A549 (cell line): Measurements from ENCODE around the gene DMC1. TPM values are rescaled to one million over a fixed set of nuclear protein-coding genes. Genes with fewer than 3 reads are reported as not detected.

Experiments
- ATAC-seq, 2 experiments: fragments of 200-7000 bp in 1 of 2; fragments of >200 bp in 1 of 2; cut with Nextera tagmentation in 1 of 2; cut with Tn5 transposase in 1 of 2; 3 replicates each; pipeline versions ENCODE4 v1.8.0 to v1.9.1; 2018 to 2020; ENCODE audit warnings: mild to moderate bottlenecking in 1 of 2, moderate library complexity in 1 of 2
- CTCF ChIA-PET: fragments of 300-600 bp; sonication (Branson Sonifier 250); formaldehyde crosslinking; extraction: SDS; loops from one replicate; lab custom pipeline; 2021; ENCODE audit warnings: antibody characterized with exemption, inconsistent platforms; lab: Yijun Ruan, JAX
- POLR2A ChIA-PET: fragments of 350-600 bp; formaldehyde crosslinking; extraction: SDS; loops from one replicate; lab custom pipeline; 2021; ENCODE audit warnings: antibody characterized with exemption, inconsistent platforms; lab: Yijun Ruan, JAX
- DNase-seq, 2 experiments: peaks; one replicate each; pipeline versions ENCODE4 v3.0.0 to v3.0.0-alpha.2; 2011 to 2016; ENCODE audit warnings: low read depth in 1 of 2, low spot score in 1 of 2
- FAIRE-seq: peaks from 2 replicates; lab custom pipeline; 2011; peaks lifted over from hg19 to GRCh38; lab: Jason Lieb, UNC
- H3K27ac ChIP-seq, 2 experiments: fragments of >200 bp; sonication (Bioruptor Twin); formaldehyde crosslinking; 3 replicates each; pipeline ENCODE4 v1.5.1; 2016 to 2017
- H3K4me1 ChIP-seq: fragments of >200 bp; sonication (Bioruptor Twin); formaldehyde crosslinking; 3 replicates; pipeline ENCODE4 v1.6.1; 2016
- H3K4me2 ChIP-seq: fragments of >200 bp; sonication (Bioruptor Twin); formaldehyde crosslinking; 3 replicates; pipeline ENCODE4 v1.6.1; 2016
- H3K4me3 ChIP-seq: fragments of >200 bp; sonication (Bioruptor Twin); formaldehyde crosslinking; 3 replicates; pipeline ENCODE4 v1.5.1; 2016
- H3K9me3 ChIP-seq: fragments of >200 bp; sonication (Bioruptor Twin); formaldehyde crosslinking; 3 replicates; pipeline ENCODE4 v1.6.1; 2016
- BCL3 ChIP-seq: fragments of >200 bp; sonication (Bioruptor Twin); formaldehyde crosslinking; IDR thresholded peaks from 3 replicates; pipeline ENCODE4 v1.6.1; 2016
- CBX2 ChIP-seq: fragments of 200-600 bp; sonication (generic); IDR thresholded peaks from 2 replicates; pipeline ENCODE4 v1.6.1; 2016; ENCODE audit warnings: low read depth, mild to moderate bottlenecking, borderline replicate concordance
- CEBPB ChIP-seq, 2 experiments: fragments of >200 bp in 1 of 2; sonication (Bioruptor Twin) in 1 of 2; formaldehyde crosslinking in 1 of 2; IDR thresholded peaks; 2 replicates each; pipeline ENCODE4 v1.6.1; 2012 to 2016
- ELK1 ChIP-seq: fragments of 150-350 bp; IDR thresholded peaks from 2 replicates; pipeline ENCODE4 v1.6.1; 2014; ENCODE audit warnings: low read depth, mild to moderate bottlenecking, low read length
- FOSL2 ChIP-seq, 2 experiments: fragments of 450-650 bp in 1 of 2; fragments of >200 bp in 1 of 2; sonication (Bioruptor Twin) in 1 of 2; formaldehyde crosslinking; IDR thresholded peaks; 2 replicates each; pipeline versions ENCODE4 v1.5.0 to v1.6.1; 2016 to 2020; ENCODE audit warnings: mild to moderate bottlenecking in 1 of 2, moderate library complexity in 1 of 2
- FOXS1 ChIP-seq: fragments of 250-450 bp; sonication (Bioruptor Pico); IDR thresholded peaks from 2 replicates; pipeline ENCODE4 v1.5.0; 2020; ENCODE audit warnings: mild to moderate bottlenecking, moderate library complexity
- HDAC2 ChIP-seq: fragments of 200-600 bp; sonication (generic); IDR thresholded peaks from 2 replicates; pipeline ENCODE4 v1.6.1; 2016
- HOXB13 ChIP-seq: fragments of 250-450 bp; sonication (Bioruptor Pico); IDR thresholded peaks from 2 replicates; pipeline ENCODE4 v1.5.0; 2020; ENCODE audit warnings: low read depth, mild to moderate bottlenecking, moderate library complexity
- MAX ChIP-seq: IDR thresholded peaks from 2 replicates; pipeline ENCODE4 v1.6.1; 2012
- NFE2L2 ChIP-seq: fragments of 150-350 bp; conservative IDR thresholded peaks from 2 replicates; pipeline ENCODE4 v1.6.1; 2014; ENCODE audit warnings: low read length
- POLR2A ChIP-seq: IDR thresholded peaks from 2 replicates; pipeline ENCODE4 v1.6.1; 2012; ENCODE audit warnings: mild to moderate bottlenecking, low read length
- RCOR1 ChIP-seq: fragments of 150-350 bp; IDR thresholded peaks from 2 replicates; pipeline ENCODE4 v1.6.1; 2014; ENCODE audit warnings: antibody characterized with exemption, low read length, low read depth
- SMC3 ChIP-seq: fragments of >200 bp; sonication (Bioruptor Twin); formaldehyde crosslinking; IDR thresholded peaks from 3 replicates; pipeline ENCODE4 v1.6.1; 2018; ENCODE audit warnings: inconsistent platforms
- TFCP2L1 ChIP-seq: fragments of 250-450 bp; sonication (Bioruptor Pico); IDR thresholded peaks from 2 replicates; pipeline ENCODE4 v1.5.0; 2021; ENCODE audit warnings: mild to moderate bottlenecking
- TP53 ChIP-seq: fragments of 250-450 bp; sonication (Bioruptor Pico); IDR thresholded peaks from 2 replicates; pipeline ENCODE4 v1.5.0; 2021; ENCODE audit warnings: mild to moderate bottlenecking, moderate library complexity
- ZFP36 ChIP-seq: fragments of 450-650 bp; IDR thresholded peaks from 2 replicates; pipeline ENCODE4 v1.6.1; 2014; ENCODE audit warnings: borderline replicate concordance; ENCODE audit not compliant: partially characterized antibody
- WGBS: methylation state at CpG from one replicate; pipeline ENCODE4 v1.1.6; 2017; ENCODE audit errors: missing lambda C conversion rate; 5-methylcytosine and 5-hydroxymethylcytosine counted together
- polyA plus RNA-seq, 4 experiments: library from polyadenylated mRNA; depleted of rRNA in 3 of 4; stranded (reverse); fragments of >200 nt; fragmentation: RNase III in 1 of 4; extraction: RNeasy Plus Mini Kit Qiagen cat#74134 plus additional on column Dnase treatment in 1 of 4; gene quantifications; 2 replicates in 3 of 4; 3 replicates in 1 of 4; pipeline ENCODE4 v1.2.3, GENCODE V29; 2011 to 2017
- TF ChIP-seq, protein P1 (sequence below): IDR thresholded peaks from 2 replicates; pipeline ENCODE4 v1.6.1; 2012; ENCODE audit warnings: low read depth, borderline replicate concordance
- TF ChIP-seq, protein P2 (sequence below): fragments of 250-450 bp; sonication (Bioruptor Pico); IDR thresholded peaks from 2 replicates; pipeline ENCODE4 v1.5.0; 2021; ENCODE audit warnings: mild to moderate bottlenecking, moderate library complexity, borderline replicate concordance
- TF ChIP-seq, protein P3 (sequence below): fragments of >200 bp; sonication (Bioruptor Twin); formaldehyde crosslinking; IDR thresholded peaks from 3 replicates; pipeline ENCODE4 v1.5.1; 2016
- TF ChIP-seq, protein P4 (sequence below): fragments of >200 bp; sonication (Bioruptor Twin); formaldehyde crosslinking; IDR thresholded peaks from 2 replicates; pipeline ENCODE4 v1.6.1; 2016

DMC1 gene
- polyA plus RNA-seq, 2 of the 4 experiments (the other 2 are of a cell fraction): 5.7 to 6.4 TPM

- TF ChIP-seq SMC3 (peak; percentile 53; the same call in 2 of the 3 replicates), ZFP36 (no peak)
Observed at GRCh38 chr22:38572065-38572464, 2.1 kb upstream of the DMC1 start (continued).

DNA sequence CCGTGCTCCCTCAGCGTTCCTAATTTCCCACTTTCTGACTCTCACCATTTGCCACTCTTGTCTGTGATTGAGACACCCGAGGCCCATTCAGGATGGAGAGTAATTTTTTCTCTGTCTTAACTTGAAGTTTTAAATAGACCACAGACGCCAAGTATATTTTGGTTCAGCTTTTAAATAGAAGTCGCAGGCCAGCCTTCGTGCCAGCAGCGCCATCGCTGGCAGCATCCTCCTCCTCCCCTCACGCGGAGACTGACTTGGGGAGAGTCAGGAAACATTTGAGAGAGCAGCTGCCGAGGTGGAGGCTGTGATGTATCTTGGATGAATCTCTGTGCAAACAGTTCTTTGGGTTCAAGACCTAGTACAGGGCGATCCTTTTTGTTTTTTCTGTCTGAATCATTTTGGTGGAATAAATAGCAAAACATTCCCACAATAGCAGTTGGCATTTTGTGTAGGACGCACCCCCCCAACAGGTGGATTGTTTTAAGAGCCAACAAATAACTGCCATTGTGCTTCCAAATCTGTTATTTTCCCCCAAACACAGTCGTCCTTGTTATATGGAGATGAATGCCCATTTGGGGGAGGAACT, 889 bp upstream of the DMC1 start:
- CTCF ChIA-PET: interaction anchor here (1.0 to 4.8 kb wide), 7 partner anchors 9 to 518 kb away, joined by 3 to 43 read pairs (median 5); no protein-coding TSS in a partner anchor
- peak; percentile 57 to 58; a peak in 5 of 6 replicates for ATAC-seq
- peak; percentile 9 to 28 for DNase-seq
- WGBS: 7% methylated on average over 14 of the region's 14 CpGs
- peak overlapping the region; percentile 73 to 93 for H3K27ac ChIP-seq
- no peaks in the 10 kb centered on the region for H3K9me3 ChIP-seq
- POLR2A ChIA-PET: no interaction called here
- peak overlapping the region; percentile 86 for H3K4me2 ChIP-seq
- peaks cover 7% of the 10 kb centered on the region; the same call in 2 of the 3 replicates for H3K4me1 ChIP-seq
- TF ChIP-seq, protein P1, sequence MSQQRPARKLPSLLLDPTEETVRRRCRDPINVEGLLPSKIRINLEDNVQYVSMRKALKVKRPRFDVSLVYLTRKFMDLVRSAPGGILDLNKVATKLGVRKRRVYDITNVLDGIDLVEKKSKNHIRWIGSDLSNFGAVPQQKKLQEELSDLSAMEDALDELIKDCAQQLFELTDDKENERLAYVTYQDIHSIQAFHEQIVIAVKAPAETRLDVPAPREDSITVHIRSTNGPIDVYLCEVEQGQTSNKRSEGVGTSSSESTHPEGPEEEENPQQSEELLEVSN: peak; percentile 57; the same call in 1 of the 2 replicates
- TF ChIP-seq MAX: peak; percentile 56; the same call in 1 of the 2 replicates
- no peak for TF ChIP-seq HOXB13 (CRISPR knock-in tag)
- no peak for FAIRE-seq
- H3K4me3 ChIP-seq: peak overlapping the region; percentile 65

DNA sequence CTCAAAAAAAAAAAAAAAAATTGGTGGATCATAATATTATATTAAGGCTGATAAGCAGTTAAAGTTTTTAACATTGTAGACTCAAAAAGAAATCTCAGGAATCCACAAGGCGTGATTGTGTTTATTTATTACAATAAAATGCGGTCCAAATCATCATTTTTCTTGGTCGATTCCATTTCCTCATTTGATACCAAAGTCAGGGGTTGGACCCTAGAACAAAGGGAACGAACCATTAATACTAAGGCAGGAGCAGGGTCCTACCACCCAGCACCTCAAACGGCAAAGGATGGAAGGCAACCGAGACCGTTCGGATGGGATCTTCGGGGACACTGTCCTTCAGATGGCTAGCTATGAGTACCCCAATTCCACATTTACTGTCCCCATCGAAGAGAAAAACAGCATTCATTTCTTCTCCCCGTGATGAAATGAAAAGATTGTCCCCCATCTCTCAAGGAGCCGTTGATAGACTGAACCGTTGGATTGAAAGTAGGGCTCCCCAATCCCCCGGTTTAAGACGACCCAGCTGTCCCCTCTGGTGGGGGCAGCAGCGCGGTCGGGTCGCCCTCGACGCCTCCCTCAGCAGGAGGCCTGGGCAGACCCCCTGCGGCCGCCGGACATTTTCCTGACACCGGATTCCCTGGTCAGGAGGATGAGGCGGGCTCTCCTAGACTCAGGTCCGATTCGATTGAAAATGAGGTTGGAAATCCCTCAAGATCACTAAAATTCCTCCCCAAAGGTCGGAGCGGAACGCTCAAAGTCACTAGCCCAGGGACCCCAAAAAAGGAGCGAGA, 607 bp downstream of the DMC1 start:
- peak overlapping the region; percentile 65 for H3K4me3 ChIP-seq
- H3K27ac ChIP-seq: peak overlapping the region; percentile 58 to 91
- DNase-seq: peak in 1 of 2 experiments; percentile 13
- peak; percentile 11 to 31; a peak in 4 of 6 replicates for ATAC-seq
- ChIA-PET POLR2A (interaction anchor here (0.6 kb wide), 1 partner anchor 34 kb away, joined by 3 read pairs; no protein-coding TSS in a partner anchor), CTCF (interaction anchor here (4.8 kb wide), 1 partner anchor 516 kb away, joined by 43 read pairs; no protein-coding TSS in a partner anchor)
- FAIRE-seq: no peak
- peak overlapping the region; percentile 86 for H3K4me2 ChIP-seq
- H3K9me3 ChIP-seq: no peaks in the 10 kb centered on the region
- WGBS: 55% methylated on average over 24 of the region's 32 CpGs
- TF ChIP-seq FOXS1: no peak
- no peak for TF ChIP-seq CBX2
- TF ChIP-seq, protein P2, sequence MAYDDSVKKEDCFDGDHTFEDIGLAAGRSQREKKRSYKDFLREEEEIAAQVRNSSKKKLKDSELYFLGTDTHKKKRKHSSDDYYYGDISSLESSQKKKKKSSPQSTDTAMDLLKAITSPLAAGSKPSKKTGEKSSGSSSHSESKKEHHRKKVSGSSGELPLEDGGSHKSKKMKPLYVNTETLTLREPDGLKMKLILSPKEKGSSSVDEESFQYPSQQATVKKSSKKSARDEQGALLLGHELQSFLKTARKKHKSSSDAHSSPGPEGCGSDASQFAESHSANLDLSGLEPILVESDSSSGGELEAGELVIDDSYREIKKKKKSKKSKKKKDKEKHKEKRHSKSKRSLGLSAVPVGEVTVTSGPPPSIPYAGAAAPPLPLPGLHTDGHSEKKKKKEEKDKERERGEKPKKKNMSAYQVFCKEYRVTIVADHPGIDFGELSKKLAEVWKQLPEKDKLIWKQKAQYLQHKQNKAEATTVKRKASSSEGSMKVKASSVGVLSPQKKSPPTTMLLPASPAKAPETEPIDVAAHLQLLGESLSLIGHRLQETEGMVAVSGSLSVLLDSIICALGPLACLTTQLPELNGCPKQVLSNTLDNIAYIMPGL (CRISPR knock-in tag): no peak
- TF ChIP-seq FOSL2 (IDR thresholded peaks at IDR 0.05): no peak
- TF ChIP-seq FOSL2 (CRISPR knock-in tag; IDR thresholded peaks at IDR 0.05): no peak
- no peak for TF ChIP-seq TP53
- TF ChIP-seq TFCP2L1 (CRISPR knock-in tag): no peak
- no peak for TF ChIP-seq POLR2A
- H3K4me1 ChIP-seq: peaks cover 7% of the 10 kb centered on the region; the same call in 2 of the 3 replicates

- Histone ChIP-seq H3K4me3 (no peak overlapping the region), H3K9me3 (no peaks in the 10 kb centered on the region), H3K27ac (no peak overlapping the region), H3K4me1 (peaks cover 7% of the 10 kb centered on the region; the same call in 2 of the 3 replicates), H3K4me2 (no peak overlapping the region)
- CTCF ChIA-PET: no interaction called here
- 81% methylated on average over 7 of the region's 7 CpGs for WGBS
- POLR2A ChIA-PET: no interaction called here
- no peak for FAIRE-seq
- no peak for DNase-seq
- ATAC-seq: no peak
- TF ChIP-seq BCL3: no peak
- no peak for TF ChIP-seq FOXS1
- TF ChIP-seq CEBPB (IDR thresholded peaks at IDR 0.05): no peak
- no peak for TF ChIP-seq NFE2L2
- TF ChIP-seq, protein P3, sequence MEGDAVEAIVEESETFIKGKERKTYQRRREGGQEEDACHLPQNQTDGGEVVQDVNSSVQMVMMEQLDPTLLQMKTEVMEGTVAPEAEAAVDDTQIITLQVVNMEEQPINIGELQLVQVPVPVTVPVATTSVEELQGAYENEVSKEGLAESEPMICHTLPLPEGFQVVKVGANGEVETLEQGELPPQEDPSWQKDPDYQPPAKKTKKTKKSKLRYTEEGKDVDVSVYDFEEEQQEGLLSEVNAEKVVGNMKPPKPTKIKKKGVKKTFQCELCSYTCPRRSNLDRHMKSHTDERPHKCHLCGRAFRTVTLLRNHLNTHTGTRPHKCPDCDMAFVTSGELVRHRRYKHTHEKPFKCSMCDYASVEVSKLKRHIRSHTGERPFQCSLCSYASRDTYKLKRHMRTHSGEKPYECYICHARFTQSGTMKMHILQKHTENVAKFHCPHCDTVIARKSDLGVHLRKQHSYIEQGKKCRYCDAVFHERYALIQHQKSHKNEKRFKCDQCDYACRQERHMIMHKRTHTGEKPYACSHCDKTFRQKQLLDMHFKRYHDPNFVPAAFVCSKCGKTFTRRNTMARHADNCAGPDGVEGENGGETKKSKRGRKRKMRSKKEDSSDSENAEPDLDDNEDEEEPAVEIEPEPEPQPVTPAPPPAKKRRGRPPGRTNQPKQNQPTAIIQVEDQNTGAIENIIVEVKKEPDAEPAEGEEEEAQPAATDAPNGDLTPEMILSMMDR: no peak
- TF ChIP-seq, protein P4, sequence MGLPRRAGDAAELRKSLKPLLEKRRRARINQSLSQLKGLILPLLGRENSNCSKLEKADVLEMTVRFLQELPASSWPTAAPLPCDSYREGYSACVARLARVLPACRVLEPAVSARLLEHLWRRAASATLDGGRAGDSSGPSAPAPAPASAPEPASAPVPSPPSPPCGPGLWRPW: no peak
- TF ChIP-seq ELK1: no peak
- no peak for TF ChIP-seq RCOR1
- no peak for TF ChIP-seq CBX2
- no peak for TF ChIP-seq HDAC2
Observed at GRCh38 chr22:38567531-38568285, 2.3 kb downstream of the DMC1 start.
